Heart left ventricle (tissue), 16 donors: Measurements from ENCODE around the gene RPAP2. TPM values are rescaled to one million over a fixed set of nuclear protein-coding genes. Genes with fewer than 3 reads are reported as not detected.
"Not testable (repeated sequence)": the region's sequence is repeated elsewhere in the genome, so short reads cannot be mapped to it uniquely, and the experiment has no call there.

Experiments used
- ATAC-seq, 4 donors: fragments of 200-7000 bp; cut with Tn5 transposase; one replicate each; pipeline ENCODE4 v1.9.1; 2020 to 2022; ENCODE audit warnings: moderate library complexity in 4 of 4, mild to moderate bottlenecking in 3 of 4, moderate number of reproducible peaks in 1 of 4
- DNase-seq, 5 donors: peaks; one replicate each; pipeline ENCODE4 v3.0.0-alpha.2; 2020
- H3K27ac ChIP-seq, 12 donors: fragments of 200-600 bp; sonication (generic) in 4 of 12; one replicate each; pipeline versions ENCODE4 v1.5.0 to v1.8.0; 2016 to 2022; ENCODE audit warnings: mild to moderate bottlenecking in 2 of 12
- H3K27me3 ChIP-seq, 9 donors: fragments of 200-600 bp; sonication (generic) in 2 of 9; one replicate each; pipeline versions ENCODE4 v1.5.1 to v1.8.0; 2016 to 2022; ENCODE audit warnings: mild to moderate bottlenecking in 3 of 9
- H3K36me3 ChIP-seq, 9 donors: fragments of 200-600 bp; sonication (generic) in 2 of 9; one replicate each; pipeline versions ENCODE4 v1.5.0 to v1.8.0; 2018 to 2022; ENCODE audit warnings: mild to moderate bottlenecking in 2 of 9
- H3K4me1 ChIP-seq, 12 donors: fragments of 200-600 bp; sonication (generic) in 4 of 12; one replicate each; pipeline versions ENCODE4 v1.5.0 to v1.8.0; 2016 to 2022; ENCODE audit warnings: mild to moderate bottlenecking in 3 of 12
- H3K4me3 ChIP-seq, 12 donors: fragments of 200-600 bp; sonication (generic) in 4 of 12; one replicate each; pipeline versions ENCODE4 v1.5.0 to v1.8.0; 2017 to 2022; ENCODE audit warnings: mild to moderate bottlenecking in 9 of 12, moderate library complexity in 4 of 12
- H3K9me3 ChIP-seq, 12 donors: fragments of 200-600 bp; sonication (generic) in 4 of 12; one replicate each; pipeline versions ENCODE4 v1.5.0 to v1.8.0; 2016 to 2022; ENCODE audit warnings: mild to moderate bottlenecking in 1 of 12
- CTCF ChIP-seq, 12 donors: fragments of 200-600 bp; sonication (generic) in 4 of 12; IDR thresholded peaks; one replicate each; pipeline versions ENCODE4 v1.5.0 to v1.8.0; 2018 to 2022; ENCODE audit warnings: antibody characterized with exemption in 12 of 12, mild to moderate bottlenecking in 5 of 12
- POLR2A ChIP-seq, 2 donors: fragments of 450-650 bp; IDR thresholded peaks; one replicate each; pipeline ENCODE4 v1.6.1; 2017; ENCODE audit warnings: antibody characterized with exemption in 2 of 2, mild to moderate bottlenecking in 2 of 2, moderate library complexity in 2 of 2
- WGBS, 4 donors: extraction: QIAGEN DNeasy Blood & Tissue Kit in 2 of 4; methylation state at CpG; one replicate each; pipeline versions ENCODE4 v1.1.5 to v1.1.7; 2013 to 2018; 5-methylcytosine and 5-hydroxymethylcytosine counted together
- intact Hi-C, 10 donors: fragments of 100-400 bp; cut with DNase I; formaldehyde crosslinking; loops; one replicate each; pipeline versions ENCODE4 v1.11.1 to v1.14.2; 2022
- polyA plus RNA-seq, 2 donors: library from polyadenylated mRNA; stranded (reverse); fragments of 200-250 nt; gene quantifications; one replicate each; pipeline ENCODE4 v1.2.3, GENCODE V29; 2013
- total RNA-seq, 9 donors: library from RNA; depleted of rRNA in 2 of 9; stranded (reverse); fragments of >200 nt in 2 of 9; fragmentation: NEBNext Ultra II Directional in 3 of 9; extraction: Animal tissue kit (Norgen Biotek cat#: 25700) in 3 of 9; gene quantifications; one replicate each; pipeline versions ENCODE4 v1.1.0 to v1.2.4, GENCODE V29; 2016 to 2023
- donor health status: ischemic (EF 13 %, LVEDD 7.1; RV severe dilation, severe dysfunction).
- donor health status: healthy with polysubstance abuse.
- donor health status: DM: no; HTN: yes; CAD: no.
- donor health status: DM: no; HTN: no; CAD: no.
- donor health status: ischemic (EF 25% LVEDD 6.9; RV normal size, moderate dysfunction).
- donor health status: ischemic (EF 25% LVEDD 5.7; RV mildly dilated, moderate dysfunction).
- donor health status: healthy.
- donor health status: DM: yes; HTN: yes; CAD: no.
- donor health status: ischemic (EF 35%, LVEDD 5.7; RV mildly dilated, moderate dysfunction).
- donor health status: nonischemic (EF 11% LVEDD 7.7; RV severe dilation, severe dysfunction).
- donor health status: DM: yes; HTN: yes; CAD: no.
- donor health status: PGD.
- donor health status: ischemic (EF 29% LVEDD 5.4; RV normal size, mild dysfunction).
- donor health status: nonischemic (EF 23%, LVEDD 6.1; RV moderate dilation, normal function).

RPAP2 gene
- total and polyA plus RNA-seq, 11 donors = 6.7 to 27.7 (median 23.2) TPM

GRCh38 chr1:92352856-92353255 is 54.0 kb downstream of the RPAP2 start:
- TF ChIP-seq POLR2A (IDR thresholded peaks at IDR 0.05) (no peak), CTCF (IDR thresholded peaks at IDR 0.05) (no peak)
- no peaks in the 10 kb centered on the region for H3K4me1 ChIP-seq

GRCh38 chr1:92354259-92354658 is 55.4 kb downstream of the RPAP2 start:
- no peak overlapping the region for H3K27ac ChIP-seq
- DNase-seq (no peak), ATAC-seq (no peak)
- intact Hi-C loops = no loop called here
- H3K36me3 ChIP-seq = peaks cover 0 to 65% (median 34%) of the 10 kb centered on the region in 9 donors
- no peaks in the 10 kb centered on the region for H3K4me1 ChIP-seq
- no peaks in the 10 kb centered on the region for H3K27me3 ChIP-seq
- TF ChIP-seq POLR2A (IDR thresholded peaks at IDR 0.05) (no peak), CTCF (IDR thresholded peaks at IDR 0.05) (no peak)
- no peak overlapping the region for H3K4me3 ChIP-seq
- peaks cover 0 to 20% (median 4%) of the 10 kb centered on the region in 12 donors for H3K9me3 ChIP-seq

More at GRCh38 chr1:92352856-92353255, 54.0 kb downstream of the RPAP2 start:
- ATAC-seq (no peak), DNase-seq (no peak)
- intact Hi-C loops = no loop called here
- H3K36me3 ChIP-seq = peaks cover 0 to 66% (median 38%) of the 10 kb centered on the region in 9 donors
- H3K27ac ChIP-seq = no peak overlapping the region
- H3K9me3 ChIP-seq = peaks cover 0 to 20% (median 4%) of the 10 kb centered on the region in 12 donors
- H3K27me3 ChIP-seq = no peaks in the 10 kb centered on the region
- H3K4me3 ChIP-seq = no peak overlapping the region
- WGBS, 4 donors = 98 to 100% (median 99%) methylated on average over 1 of the region's 1 CpG

GRCh38 chr1:92356956-92357355 is 58.1 kb downstream of the RPAP2 start:
- no peak overlapping the region for H3K27ac ChIP-seq
- no peak overlapping the region for H3K4me3 ChIP-seq
- no peak for TF ChIP-seq POLR2A (IDR thresholded peaks at IDR 0.05)
- TF ChIP-seq CTCF (IDR thresholded peaks at IDR 0.05) = no peak
- H3K4me1 ChIP-seq = no peaks in the 10 kb centered on the region
- H3K27me3 ChIP-seq = no peaks in the 10 kb centered on the region
- ATAC-seq = peak in 1 of 4 donors; percentile 59
- H3K36me3 ChIP-seq = peaks cover 0 to 74% (median 24%) of the 10 kb centered on the region in 9 donors
- H3K9me3 ChIP-seq = peaks cover 0 to 13% (median 4%) of the 10 kb centered on the region in 12 donors
- no peak for DNase-seq
- intact Hi-C loops = no loop called here

GRCh38 chr1:92359382-92359781 is 60.5 kb downstream of the RPAP2 start:
- ATAC-seq, H3K27me3 ChIP-seq, H3K9me3 ChIP-seq, H3K4me3 ChIP-seq, intact Hi-C loops, H3K27ac ChIP-seq, DNase-seq, H3K4me1 ChIP-seq: not testable (repeated sequence)
- WGBS, 4 donors = 96 to 98% (median 98%) methylated on average over 10 of the region's 10 CpGs
- H3K36me3 ChIP-seq = peaks cover 0 to 61% (median 18%) of the 10 kb centered on the region in 9 donors

- Histone ChIP-seq H3K4me1 (no peaks in the 10 kb centered on the region), H3K27me3 (no peaks in the 10 kb centered on the region), H3K36me3 (peaks cover 0 to 61% (median 18%) of the 10 kb centered on the region in 9 donors), H3K27ac (no peak overlapping the region), H3K4me3 (no peak overlapping the region), H3K9me3 (no peaks in the 10 kb centered on the region)
- DNase-seq (no peak), ATAC-seq (no peak)
- intact Hi-C loops = no loop called here
- no peak for TF ChIP-seq POLR2A (IDR thresholded peaks at IDR 0.05)
- TF ChIP-seq CTCF (IDR thresholded peaks at IDR 0.05) = no peak
- WGBS, 4 donors = 88 to 97% (median 96%) methylated on average over 2 of the region's 2 CpGs
These were observed 61.1 kb downstream of the RPAP2 start for GRCh38 chr1:92359986-92360385.
